HG02938 (cell line): ENCODE measurements around the gene HBD.

Experiments
- ATAC-seq: cut with Tn5 transposase; IDR thresholded peaks from one replicate; pipeline ENCODE4 v1.9.1; 2021; ENCODE audit warnings: mild to moderate bottlenecking, moderate library complexity; ENCODE audit not compliant: unreplicated experiment

The HBD gene

DNA sequence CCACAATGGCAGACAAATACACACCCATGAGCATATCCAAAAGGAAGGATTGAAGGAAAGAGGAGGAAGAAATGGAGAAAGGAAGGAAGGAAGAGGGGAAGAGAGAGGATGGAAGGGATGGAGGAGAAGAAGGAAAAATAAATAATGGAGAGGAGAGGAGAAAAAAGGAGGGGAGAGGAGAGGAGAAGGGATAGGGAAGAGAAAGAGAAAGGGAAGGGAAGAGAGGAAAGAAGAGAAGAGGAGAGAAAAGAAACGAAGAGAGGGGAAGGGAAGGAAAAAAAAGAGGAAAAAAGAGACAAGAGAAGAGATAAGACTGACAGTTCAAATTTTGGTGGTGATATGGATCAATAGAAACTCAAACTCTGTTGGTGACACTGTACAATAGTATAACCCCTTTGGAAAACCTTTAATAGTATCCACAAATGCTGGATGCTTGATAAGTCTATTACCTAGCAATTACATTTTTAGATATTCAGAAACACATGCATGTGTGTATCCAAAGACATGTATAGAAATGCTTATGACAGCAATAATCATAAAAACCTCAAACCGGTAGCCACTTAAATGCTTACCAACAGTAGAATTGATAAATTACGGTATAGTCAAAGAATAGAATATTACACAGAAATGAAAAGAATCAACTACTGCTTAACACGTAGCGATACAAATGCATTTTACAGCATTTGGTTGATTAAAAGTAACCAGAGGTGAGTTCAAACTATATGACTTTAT, 1.2 kb upstream of the HBD start:
- ATAC-seq, result no peak

DNA sequence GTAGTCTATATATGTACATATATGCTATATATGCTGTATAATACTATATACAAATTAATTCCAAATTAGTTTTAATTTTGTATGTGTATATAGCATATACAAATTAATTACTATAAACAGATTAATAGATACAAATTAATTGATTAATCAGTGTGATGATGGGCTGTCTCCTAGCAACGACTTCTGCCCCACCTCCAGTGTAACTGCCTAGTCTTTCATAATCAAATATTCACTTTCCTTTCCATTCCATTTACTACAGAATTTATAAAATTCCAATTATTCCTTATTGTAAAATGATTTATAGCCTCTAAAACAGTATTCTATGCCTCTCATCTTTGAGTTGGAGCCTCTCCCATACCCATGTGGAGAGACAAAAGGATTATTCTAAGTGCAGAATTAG, 976 bp downstream of the HBD start:
- ATAC-seq, result no peak

- no peak for ATAC-seq
Observed at GRCh38 chr11:5232821-5233220, 1.5 kb downstream of the HBD start.

DNA sequence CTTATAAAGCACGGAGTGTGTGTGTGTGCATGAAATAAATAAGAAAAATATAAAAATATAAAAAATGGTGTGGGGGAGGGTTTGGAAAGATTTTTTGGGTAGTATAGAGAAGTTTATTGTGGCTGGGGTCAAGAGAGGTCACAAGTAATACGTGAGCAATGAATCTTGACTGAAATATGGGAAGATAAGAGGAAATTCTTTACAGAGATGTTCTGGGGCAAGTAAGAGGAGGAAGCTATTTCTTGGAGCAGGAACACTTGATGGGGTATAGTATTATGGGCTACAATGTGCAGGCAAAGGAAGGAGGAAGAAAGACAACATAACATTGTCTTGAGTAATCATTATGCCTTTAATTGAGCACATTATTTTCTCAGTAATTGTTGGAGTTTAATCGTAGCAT, 2.1 kb downstream of the HBD start:
- ATAC-seq, result no peak

- ATAC-seq, result no peak
Observed at GRCh38 chr11:5231111-5231510, 3.2 kb downstream of the HBD start.

- no peak for ATAC-seq
Observed at GRCh38 chr11:5230266-5230665, 4.0 kb downstream of the HBD start.

GRCh38 chr11:5229796-5230195, 4.5 kb downstream of the HBD start:
- ATAC-seq, result no peak

GRCh38 chr11:5229356-5229755, 4.9 kb downstream of the HBD start:
- ATAC-seq, result no peak

GRCh38 chr11:5228124-5228523, 6.2 kb downstream of the HBD start:
- ATAC-seq, result no peak

GRCh38 chr11:5227681-5228080, 6.6 kb downstream of the HBD start:
- no peak for ATAC-seq

DNA sequence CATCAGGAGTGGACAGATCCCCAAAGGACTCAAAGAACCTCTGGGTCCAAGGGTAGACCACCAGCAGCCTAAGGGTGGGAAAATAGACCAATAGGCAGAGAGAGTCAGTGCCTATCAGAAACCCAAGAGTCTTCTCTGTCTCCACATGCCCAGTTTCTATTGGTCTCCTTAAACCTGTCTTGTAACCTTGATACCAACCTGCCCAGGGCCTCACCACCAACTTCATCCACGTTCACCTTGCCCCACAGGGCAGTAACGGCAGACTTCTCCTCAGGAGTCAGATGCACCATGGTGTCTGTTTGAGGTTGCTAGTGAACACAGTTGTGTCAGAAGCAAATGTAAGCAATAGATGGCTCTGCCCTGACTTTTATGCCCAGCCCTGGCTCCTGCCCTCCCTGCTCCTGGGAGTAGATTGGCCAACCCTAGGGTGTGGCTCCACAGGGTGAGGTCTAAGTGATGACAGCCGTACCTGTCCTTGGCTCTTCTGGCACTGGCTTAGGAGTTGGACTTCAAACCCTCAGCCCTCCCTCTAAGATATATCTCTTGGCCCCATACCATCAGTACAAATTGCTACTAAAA, 7.5 kb downstream of the HBD start, which contains the start of gene HBB:
TSS of gene HBB (minus strand) at position 340 of the 579 bp plus-strand sequence. CDS start at position 290, 50 bp downstream.
- no peak for ATAC-seq

- no peak for ATAC-seq
Observed at GRCh38 chr11:5225480-5225871, 8.8 kb downstream of the HBD start.

GRCh38 chr11:5224538-5225479, 9.5 kb downstream of the HBD start:
- ATAC-seq, result no peak

GRCh38 chr11:5223686-5224085, 10.6 kb downstream of the HBD start:
- ATAC-seq, result no peak

GRCh38 chr11:5223146-5223545, 11.1 kb downstream of the HBD start:
- ATAC-seq, result no peak

- ATAC-seq, result no peak
Observed at GRCh38 chr11:5210376-5210885, 23.9 kb downstream of the HBD start.

DNA sequence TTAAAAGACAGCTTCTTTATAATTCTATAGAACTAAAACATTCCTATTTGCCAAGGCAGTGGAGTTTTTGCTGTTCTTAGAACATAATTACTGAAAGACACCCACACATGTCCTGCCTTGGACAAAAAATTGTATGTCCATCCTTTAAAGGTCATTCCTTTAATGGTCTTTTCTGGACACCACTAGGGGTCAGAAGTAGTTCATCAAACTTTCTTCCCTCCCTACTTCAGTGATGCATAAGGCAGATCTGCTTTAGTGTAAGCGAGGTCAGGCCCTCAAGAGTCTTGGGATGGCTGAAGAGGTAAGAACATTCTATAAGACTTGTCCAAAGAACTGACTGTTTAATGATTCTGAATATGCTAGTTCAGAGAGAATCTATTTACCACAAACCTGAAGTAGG, 29.5 kb downstream of the HBD start:
- ATAC-seq, result peak; percentile 82

GRCh38 chr11:5203366-5203765, 30.9 kb downstream of the HBD start:
- no peak for ATAC-seq

DNA sequence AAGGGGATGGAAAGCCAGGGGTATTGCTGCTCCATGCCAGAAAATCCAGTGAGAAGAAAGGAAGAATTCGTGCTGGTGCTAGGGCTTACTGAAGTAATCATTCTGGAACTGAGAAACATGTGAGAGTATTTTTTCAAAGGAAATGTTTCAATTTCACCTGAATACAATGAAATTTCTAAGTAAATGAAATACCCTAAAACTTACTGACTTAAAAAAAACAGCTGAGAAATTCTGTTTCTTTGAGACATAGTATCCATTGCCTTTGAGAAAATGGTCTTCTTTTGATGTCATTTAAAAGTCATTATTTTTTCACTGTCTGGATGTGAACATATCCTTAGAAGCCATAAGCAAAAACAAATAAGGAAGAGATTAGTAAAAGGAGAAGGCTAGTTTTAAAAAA, 33.7 kb downstream of the HBD start, which contains the start of gene OR51V1:
TSS of gene OR51V1 (minus strand) at position 101 of the 400 bp plus-strand sequence. CDS start at position 101, 0 bp downstream.
- ATAC-seq, result no peak

- no peak for ATAC-seq
Observed at GRCh38 chr11:5198285-5198684, 36.0 kb downstream of the HBD start.

DNA sequence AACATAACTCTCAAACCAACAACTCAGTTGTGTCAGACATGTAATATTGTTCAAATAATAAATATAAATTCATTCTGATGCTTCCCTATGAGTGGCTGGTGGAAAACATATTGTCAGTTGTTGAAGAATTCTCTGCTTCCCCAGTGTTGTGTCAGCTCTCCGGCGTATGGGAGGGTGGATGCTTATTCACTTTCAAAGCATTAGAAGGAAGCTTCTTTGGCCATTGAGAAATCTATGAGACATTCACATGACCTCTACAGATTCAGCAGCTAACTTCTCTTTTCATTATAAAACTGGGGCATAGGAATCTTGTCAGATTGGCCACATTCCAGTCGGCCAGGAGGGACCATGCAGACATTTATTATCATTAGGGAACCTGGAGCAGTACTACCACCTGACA, 36.7 kb downstream of the HBD start:
- no peak for ATAC-seq
